HG03565 (cell line): Measurements from ENCODE around the gene SH3RF3.

Experiments
- ATAC-seq: cut with Tn5 transposase; IDR thresholded peaks from one replicate; pipeline ENCODE4 v1.9.1; 2021; ENCODE audit warnings: mild to moderate bottlenecking, moderate library complexity; ENCODE audit not compliant: unreplicated experiment

SH3RF3 gene

GRCh38 chr2:109272461-109272860 lies 143.5 kb downstream of the SH3RF3 start:
- no peak for ATAC-seq

- ATAC-seq: no peak
Observed at GRCh38 chr2:109275120-109276012, 146.4 kb downstream of the SH3RF3 start.

GRCh38 chr2:109277406-109277805 lies 148.4 kb downstream of the SH3RF3 start:
- ATAC-seq: no peak

GRCh38 chr2:109279243-109279860 lies 150.3 kb downstream of the SH3RF3 start:
- ATAC-seq: no peak

- no peak for ATAC-seq
Observed at GRCh38 chr2:109280804-109281203, 151.8 kb downstream of the SH3RF3 start.

GRCh38 chr2:109282360-109282759 lies 153.4 kb downstream of the SH3RF3 start:
- no peak for ATAC-seq

- no peak for ATAC-seq
Observed at GRCh38 chr2:109282865-109283264, 153.9 kb downstream of the SH3RF3 start.

- no peak for ATAC-seq
Observed at GRCh38 chr2:109284826-109285225, 155.8 kb downstream of the SH3RF3 start.

GRCh38 chr2:109285244-109285651 lies 156.2 kb downstream of the SH3RF3 start:
- ATAC-seq: no peak

- ATAC-seq: no peak
Observed at GRCh38 chr2:109287413-109287812, 158.4 kb downstream of the SH3RF3 start.

GRCh38 chr2:109287838-109288237 lies 158.8 kb downstream of the SH3RF3 start:
- ATAC-seq: no peak

GRCh38 chr2:109288544-109289368 lies 159.8 kb downstream of the SH3RF3 start:
- no peak for ATAC-seq

- no peak for ATAC-seq
Observed at GRCh38 chr2:109289504-109290222, 160.7 kb downstream of the SH3RF3 start.

GRCh38 chr2:109290887-109291643 lies 162.1 kb downstream of the SH3RF3 start:
- ATAC-seq: no peak

- ATAC-seq: no peak
Observed at GRCh38 chr2:109292386-109292785, 163.4 kb downstream of the SH3RF3 start.

GRCh38 chr2:109293663-109294062 lies 164.7 kb downstream of the SH3RF3 start:
- no peak for ATAC-seq

GRCh38 chr2:109294523-109294922 lies 165.5 kb downstream of the SH3RF3 start:
- no peak for ATAC-seq

- no peak for ATAC-seq
Observed at GRCh38 chr2:109295070-109295780, 166.2 kb downstream of the SH3RF3 start.

- ATAC-seq: no peak
Observed at GRCh38 chr2:109295781-109296117, 166.7 kb downstream of the SH3RF3 start.
